GM06990 (cell line): ENCODE data around the gene PIP5K1B.

Experiments used
- DNase-seq: peaks from one replicate; pipeline ENCODE4 v3.0.0-alpha.2; 2011; ENCODE audit not compliant: insufficient read length; ENCODE audit errors: extremely low read depth
- H3K27me3 ChIP-seq: replicated peaks from 2 replicates; pipeline ENCODE4 v1.6.0; 2011; ENCODE audit warnings: low read length; ENCODE audit not compliant: control insufficient read depth, insufficient read depth
- H3K36me3 ChIP-seq: 2 replicates; pipeline ENCODE4 v1.5.1; 2011; ENCODE audit warnings: low read length; ENCODE audit not compliant: control insufficient read depth, insufficient read depth
- H3K4me3 ChIP-seq: replicated peaks from 2 replicates; pipeline ENCODE4 v1.5.1; 2011; ENCODE audit warnings: low read depth, mild to moderate bottlenecking, control low read depth, low read length
- TF ChIP-seq, protein P1 (sequence below): IDR thresholded peaks from 2 replicates; pipeline ENCODE4 v1.5.1; 2011; ENCODE audit warnings: low read length, control low read depth, mild to moderate bottlenecking, inconsistent platforms; ENCODE audit not compliant: insufficient read depth, poor library complexity, severe bottlenecking

Gene PIP5K1B

DNA sequence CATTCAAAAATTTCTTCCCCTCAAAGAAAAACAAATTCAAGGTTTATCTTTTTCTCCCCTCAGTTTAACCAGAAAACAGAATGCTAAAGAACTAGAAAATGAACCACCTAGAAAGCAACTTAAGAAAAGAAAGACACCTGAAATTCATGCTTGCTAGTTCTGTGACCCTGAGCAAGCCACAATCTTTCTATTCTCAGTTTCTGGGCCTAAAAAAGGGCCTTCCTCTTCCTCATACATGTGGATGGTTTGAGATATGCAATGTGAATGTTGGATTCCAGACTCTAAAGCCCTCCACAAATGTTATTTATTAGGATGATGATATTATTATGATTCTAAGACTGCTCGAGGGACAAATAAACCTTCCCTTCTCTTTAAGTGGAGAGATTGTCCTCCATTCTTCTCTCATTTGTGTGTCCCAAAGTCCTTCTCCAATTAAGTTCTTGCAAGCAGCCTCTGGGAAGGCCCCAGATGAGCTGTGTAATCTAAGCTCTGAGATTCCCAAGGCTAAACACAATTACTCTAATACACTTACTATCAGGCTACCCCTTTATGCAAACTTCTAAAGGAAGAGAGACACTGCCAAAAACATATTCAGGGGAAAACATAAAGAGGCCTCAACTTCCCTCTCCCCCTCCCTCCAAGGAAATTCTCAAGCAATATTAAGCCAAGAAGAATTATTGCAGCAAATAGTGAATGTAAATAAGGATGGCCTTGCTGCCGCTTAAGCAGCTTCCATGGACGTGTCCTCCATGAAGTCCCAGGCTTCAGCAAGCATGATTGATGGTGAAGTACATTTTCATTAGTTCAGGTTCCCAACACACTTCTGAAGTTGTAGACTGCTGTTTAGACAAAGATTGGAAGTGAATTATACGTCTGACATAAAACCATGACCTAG lies 228.6 kb downstream of the PIP5K1B start:
- no peaks in the 10 kb centered on the region; the same call in 1 of the 2 replicates for H3K36me3 ChIP-seq
- DNase-seq: peak; percentile 75
- TF ChIP-seq, protein P1, sequence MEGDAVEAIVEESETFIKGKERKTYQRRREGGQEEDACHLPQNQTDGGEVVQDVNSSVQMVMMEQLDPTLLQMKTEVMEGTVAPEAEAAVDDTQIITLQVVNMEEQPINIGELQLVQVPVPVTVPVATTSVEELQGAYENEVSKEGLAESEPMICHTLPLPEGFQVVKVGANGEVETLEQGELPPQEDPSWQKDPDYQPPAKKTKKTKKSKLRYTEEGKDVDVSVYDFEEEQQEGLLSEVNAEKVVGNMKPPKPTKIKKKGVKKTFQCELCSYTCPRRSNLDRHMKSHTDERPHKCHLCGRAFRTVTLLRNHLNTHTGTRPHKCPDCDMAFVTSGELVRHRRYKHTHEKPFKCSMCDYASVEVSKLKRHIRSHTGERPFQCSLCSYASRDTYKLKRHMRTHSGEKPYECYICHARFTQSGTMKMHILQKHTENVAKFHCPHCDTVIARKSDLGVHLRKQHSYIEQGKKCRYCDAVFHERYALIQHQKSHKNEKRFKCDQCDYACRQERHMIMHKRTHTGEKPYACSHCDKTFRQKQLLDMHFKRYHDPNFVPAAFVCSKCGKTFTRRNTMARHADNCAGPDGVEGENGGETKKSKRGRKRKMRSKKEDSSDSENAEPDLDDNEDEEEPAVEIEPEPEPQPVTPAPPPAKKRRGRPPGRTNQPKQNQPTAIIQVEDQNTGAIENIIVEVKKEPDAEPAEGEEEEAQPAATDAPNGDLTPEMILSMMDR: no peak
- H3K27me3 ChIP-seq: no peaks in the 10 kb centered on the region
- no peak overlapping the region for H3K4me3 ChIP-seq

DNA sequence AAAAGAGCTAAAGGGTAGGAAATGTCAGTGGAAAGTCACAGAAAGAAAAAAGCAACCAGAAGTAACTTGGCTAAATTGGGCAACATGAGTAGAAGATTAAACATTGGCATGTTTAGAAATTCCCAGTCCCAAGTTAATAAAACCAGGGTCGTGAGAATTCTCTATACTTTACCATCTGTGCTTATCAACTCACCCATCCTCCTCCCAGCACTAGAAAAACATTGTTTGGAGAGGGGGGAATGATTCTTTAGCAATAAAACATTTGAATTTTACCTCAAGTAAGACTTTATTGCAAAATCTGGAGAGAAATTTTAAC lies 229.2 kb downstream of the PIP5K1B start:
- DNase-seq: no peak
- no peak overlapping the region for H3K4me3 ChIP-seq
- H3K27me3 ChIP-seq: no peaks in the 10 kb centered on the region
- TF ChIP-seq, protein P1: no peak
- no peaks in the 10 kb centered on the region; the same call in 1 of the 2 replicates for H3K36me3 ChIP-seq

DNA sequence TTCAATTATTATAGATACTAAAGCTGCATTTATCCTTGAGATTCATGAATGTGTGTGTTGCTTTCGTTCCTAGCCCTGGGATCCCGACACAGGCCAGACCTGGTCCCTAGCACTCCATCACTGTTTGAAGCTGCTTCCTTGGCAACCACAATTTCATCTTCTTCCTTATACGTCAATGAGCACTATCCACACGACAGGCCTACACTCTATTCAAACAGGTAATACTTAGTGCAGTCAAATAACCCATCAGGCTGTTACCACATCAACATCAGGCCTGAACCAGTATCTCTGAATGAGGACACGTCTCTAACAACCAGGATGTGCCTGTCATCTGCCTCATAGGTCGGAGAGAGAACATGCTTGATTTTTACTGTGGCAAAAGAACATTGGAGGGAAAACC lies 235.5 kb downstream of the PIP5K1B start:
- Histone ChIP-seq H3K4me3 (no peak overlapping the region), H3K36me3 (no peaks in the 10 kb centered on the region; the same call in 1 of the 2 replicates), H3K27me3 (no peaks in the 10 kb centered on the region)
- TF ChIP-seq, protein P1: no peak
- DNase-seq: no peak

GRCh38 chr9:68941780-68942459 lies 236.9 kb downstream of the PIP5K1B start:
- Histone ChIP-seq H3K27me3 (no peaks in the 10 kb centered on the region), H3K4me3 (no peak overlapping the region)

GRCh38 chr9:68942790-68943189 lies 237.8 kb downstream of the PIP5K1B start:
- no peak for DNase-seq
- H3K4me3 ChIP-seq: no peak overlapping the region

More at GRCh38 chr9:68941780-68942459, 236.9 kb downstream of the PIP5K1B start:
- TF ChIP-seq, protein P1: no peak
- no peaks in the 10 kb centered on the region; the same call in 1 of the 2 replicates for H3K36me3 ChIP-seq
- no peak for DNase-seq

More at GRCh38 chr9:68942790-68943189, 237.8 kb downstream of the PIP5K1B start:
- no peaks in the 10 kb centered on the region; the same call in 1 of the 2 replicates for H3K36me3 ChIP-seq
- TF ChIP-seq, protein P1: no peak
- no peaks in the 10 kb centered on the region for H3K27me3 ChIP-seq
